GM23338 (cell line): ENCODE data around the gene LYST. TPM values are rescaled to one million over a fixed set of nuclear protein-coding genes. Genes with fewer than 3 reads are reported as not detected.

Experiments used
- ATAC-seq: fragments of 200-7000 bp; cut with Tn5 transposase; 3 replicates; pipeline ENCODE4 v1.9.1; 2020
- DNase-seq: peaks from one replicate; pipeline ENCODE4 v3.0.0-alpha.2; 2015; ENCODE audit warnings: low spot score
- H2AFZ ChIP-seq: fragments of 200-600 bp; sonication (generic); 2 replicates; pipeline ENCODE4 v1.8.0; 2016; ENCODE audit warnings: antibody characterized with exemption, mild to moderate bottlenecking, moderate library complexity
- H3F3A ChIP-seq: fragments of 200-600 bp; sonication (generic); replicated peaks from 2 replicates; pipeline ENCODE4 v1.8.0; 2017; ENCODE audit warnings: antibody characterized with exemption, mixed run types, low read depth
- H3K27ac ChIP-seq: fragments of 200-600 bp; sonication (generic); 2 replicates; pipeline ENCODE4 v1.6.1; 2016; ENCODE audit warnings: low read depth
- H3K27me3 ChIP-seq: fragments of 200-600 bp; sonication (generic); 2 replicates; pipeline ENCODE4 v1.8.0; 2016; ENCODE audit warnings: mild to moderate bottlenecking, mixed run types, moderate library complexity; ENCODE audit not compliant: insufficient read depth
- H3K36me3 ChIP-seq: fragments of 200-600 bp; sonication (generic); 2 replicates; pipeline ENCODE4 v1.8.0; 2016; ENCODE audit warnings: mild to moderate bottlenecking; ENCODE audit not compliant: insufficient read depth
- H3K4me1 ChIP-seq: fragments of 200-600 bp; sonication (generic); 2 replicates; pipeline ENCODE4 v1.8.0; 2016; ENCODE audit warnings: mild to moderate bottlenecking, moderate library complexity; ENCODE audit not compliant: insufficient read depth
- H3K4me2 ChIP-seq: fragments of 200-600 bp; sonication (generic); 2 replicates; pipeline ENCODE4 v1.7.1; 2017; ENCODE audit warnings: mixed run types
- H3K4me3 ChIP-seq: fragments of 200-600 bp; sonication (generic); 2 replicates; pipeline ENCODE4 v1.6.1; 2016; ENCODE audit warnings: mixed run types
- H3K79me2 ChIP-seq: fragments of 200-600 bp; sonication (generic); replicated peaks from 2 replicates; pipeline ENCODE4 v1.8.0; 2017; ENCODE audit warnings: mild to moderate bottlenecking; ENCODE audit not compliant: insufficient read depth
- H3K9me2 ChIP-seq: fragments of 200-600 bp; sonication (generic); 2 replicates; pipeline ENCODE4 v1.8.0; 2017; ENCODE audit not compliant: insufficient read depth
- H4K20me1 ChIP-seq: fragments of 200-600 bp; sonication (generic); replicated peaks from 2 replicates; pipeline ENCODE4 v1.8.0; 2017; ENCODE audit warnings: mild to moderate bottlenecking; ENCODE audit not compliant: insufficient read depth
- H3K27ac Mint-ChIP-seq: 2 replicates; pipeline ENCODE4 v1.8.0; 2020; ENCODE audit warnings: inconsistent platforms, mild to moderate bottlenecking, moderate library complexity, mixed read lengths
- H3K27me3 Mint-ChIP-seq: 3 replicates; pipeline ENCODE4 v1.8.0; 2022; ENCODE audit warnings: low read depth, mild to moderate bottlenecking, moderate library complexity, mixed read lengths, inconsistent platforms; ENCODE audit not compliant: insufficient read depth, poor library complexity
- H3K36me3 Mint-ChIP-seq: 3 replicates; pipeline ENCODE4 v1.8.0; 2021; ENCODE audit warnings: low read depth, mild to moderate bottlenecking, inconsistent platforms, moderate library complexity, mixed read lengths
- H3K4me1 Mint-ChIP-seq: 3 replicates; pipeline ENCODE4 v1.8.0; 2020; ENCODE audit warnings: mild to moderate bottlenecking, inconsistent platforms, mixed read lengths
- H3K4me3 Mint-ChIP-seq: 3 replicates; pipeline ENCODE4 v1.8.0; 2021; ENCODE audit warnings: moderate library complexity, mild to moderate bottlenecking, inconsistent platforms, mixed read lengths
- H3K9me3 Mint-ChIP-seq: 3 replicates; pipeline ENCODE4 v1.8.0; 2020; ENCODE audit warnings: moderate library complexity, mild to moderate bottlenecking, inconsistent platforms, mixed read lengths
- CREB1 ChIP-seq: fragments of 250-450 bp; sonication (Bioruptor Pico); IDR thresholded peaks from 2 replicates; pipeline ENCODE4 v1.5.0; 2020; ENCODE audit warnings: low read depth, mild to moderate bottlenecking, moderate library complexity
- EZH2 ChIP-seq: fragments of 200-600 bp; sonication (generic); IDR thresholded peaks from one replicate; pipeline ENCODE4 v1.8.0; 2017; ENCODE audit warnings: antibody characterized with exemption, mild to moderate bottlenecking, low read depth; ENCODE audit not compliant: unreplicated experiment
- EZH2phosphoT487 ChIP-seq: fragments of 200-600 bp; sonication (generic); IDR thresholded peaks from one replicate; pipeline ENCODE4 v1.8.1; 2018; ENCODE audit warnings: antibody characterized with exemption; ENCODE audit not compliant: unreplicated experiment
- JUNB ChIP-seq: IDR thresholded peaks from one replicate; pipeline ENCODE4 v1.6.1; 2016; ENCODE audit warnings: antibody characterized with exemption; ENCODE audit not compliant: unreplicated experiment
- NANOG ChIP-seq: IDR thresholded peaks from 2 replicates; pipeline ENCODE4 v1.6.1; 2016; ENCODE audit warnings: antibody characterized with exemption, borderline replicate concordance
- POLR2AphosphoS5 ChIP-seq: IDR thresholded peaks from 2 replicates; pipeline ENCODE4 v1.6.1; 2016; ENCODE audit warnings: antibody characterized with exemption, low read depth
- STAT1 ChIP-seq: IDR thresholded peaks from one replicate; pipeline ENCODE4 v1.6.1; 2016; ENCODE audit warnings: antibody characterized with exemption; ENCODE audit not compliant: unreplicated experiment
- ZNF114 ChIP-seq: fragments of 250-450 bp; sonication (Bioruptor Pico); IDR thresholded peaks from 2 replicates; pipeline ENCODE4 v1.5.0; 2020; ENCODE audit warnings: mild to moderate bottlenecking, moderate library complexity
- ZNF331 ChIP-seq: fragments of 250-450 bp; sonication (Bioruptor Pico); IDR thresholded peaks from 2 replicates; pipeline ENCODE4 v1.5.0; 2020; ENCODE audit warnings: low read depth, mild to moderate bottlenecking, moderate library complexity
- polyA plus RNA-seq: library from polyadenylated mRNA; unstranded; fragments of >200 nt; fragmentation: Nextera tagmentation; extraction: Ambion mirVana; gene quantifications from 2 replicates; pipeline ENCODE4 v1.2.1, GENCODE V29; 2016
- total RNA-seq: library from RNA; depleted of rRNA; stranded (reverse); fragments of >200 nt; shearing (Covaris generic); gene quantifications from 2 replicates; pipeline ENCODE4 v1.2.3, GENCODE V29; 2014
- TF ChIP-seq, protein P1 (sequence below): fragments of 250-450 bp; sonication (Bioruptor Pico); IDR thresholded peaks from 2 replicates; pipeline ENCODE4 v1.5.0; 2020; ENCODE audit warnings: mild to moderate bottlenecking, moderate library complexity
- TF ChIP-seq, protein P2 (sequence below): IDR thresholded peaks from one replicate; pipeline ENCODE4 v1.6.1; 2018; ENCODE audit warnings: antibody characterized with exemption; ENCODE audit not compliant: unreplicated experiment
- TF ChIP-seq, protein P3 (sequence below): IDR thresholded peaks from 2 replicates; pipeline ENCODE4 v1.6.1; 2016; ENCODE audit warnings: antibody characterized with exemption
- TF ChIP-seq, protein P4 (sequence below), 2 experiments: fragments of 200-600 bp in 1 of 2; sonication (generic) in 1 of 2; conservative IDR thresholded peaks; 2 replicates each; pipeline versions ENCODE4 v1.5.1 to v1.6.1; 2016 to 2017; ENCODE audit warnings: antibody characterized with exemption in 2 of 2, low read depth in 2 of 2, mild to moderate bottlenecking in 2 of 2, moderate library complexity in 1 of 2

LYST gene
- total and polyA plus RNA-seq, 2 experiments from 2014 or later: 0.21 to 1.0 TPM

DNA sequence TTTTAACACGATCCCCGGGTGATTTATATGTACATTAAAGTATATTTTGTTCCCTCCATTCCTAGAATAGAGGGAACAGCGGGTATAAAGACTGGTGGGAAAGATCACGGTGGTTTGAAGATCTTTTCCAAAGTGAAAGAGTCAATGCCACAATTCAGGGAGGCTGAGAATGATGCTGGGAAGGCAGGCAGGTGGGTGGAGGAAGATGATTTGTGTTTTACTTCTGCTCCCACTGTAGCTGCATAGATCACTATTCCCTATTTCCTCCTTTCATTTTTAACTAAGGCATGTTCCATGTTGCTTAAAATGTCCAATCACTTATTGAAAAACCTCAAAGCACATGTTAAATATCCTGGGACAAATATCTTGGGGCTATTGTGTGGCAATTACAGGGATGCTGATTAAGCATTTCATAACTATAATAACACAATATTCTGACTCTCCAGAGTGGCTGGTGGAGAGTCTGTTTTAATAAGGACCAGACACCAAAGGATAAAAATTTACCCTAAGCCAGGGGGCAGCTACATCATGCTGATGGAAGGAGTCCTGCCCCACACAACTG, 8.4 kb upstream of the LYST start:
- TF ChIP-seq, protein P1, sequence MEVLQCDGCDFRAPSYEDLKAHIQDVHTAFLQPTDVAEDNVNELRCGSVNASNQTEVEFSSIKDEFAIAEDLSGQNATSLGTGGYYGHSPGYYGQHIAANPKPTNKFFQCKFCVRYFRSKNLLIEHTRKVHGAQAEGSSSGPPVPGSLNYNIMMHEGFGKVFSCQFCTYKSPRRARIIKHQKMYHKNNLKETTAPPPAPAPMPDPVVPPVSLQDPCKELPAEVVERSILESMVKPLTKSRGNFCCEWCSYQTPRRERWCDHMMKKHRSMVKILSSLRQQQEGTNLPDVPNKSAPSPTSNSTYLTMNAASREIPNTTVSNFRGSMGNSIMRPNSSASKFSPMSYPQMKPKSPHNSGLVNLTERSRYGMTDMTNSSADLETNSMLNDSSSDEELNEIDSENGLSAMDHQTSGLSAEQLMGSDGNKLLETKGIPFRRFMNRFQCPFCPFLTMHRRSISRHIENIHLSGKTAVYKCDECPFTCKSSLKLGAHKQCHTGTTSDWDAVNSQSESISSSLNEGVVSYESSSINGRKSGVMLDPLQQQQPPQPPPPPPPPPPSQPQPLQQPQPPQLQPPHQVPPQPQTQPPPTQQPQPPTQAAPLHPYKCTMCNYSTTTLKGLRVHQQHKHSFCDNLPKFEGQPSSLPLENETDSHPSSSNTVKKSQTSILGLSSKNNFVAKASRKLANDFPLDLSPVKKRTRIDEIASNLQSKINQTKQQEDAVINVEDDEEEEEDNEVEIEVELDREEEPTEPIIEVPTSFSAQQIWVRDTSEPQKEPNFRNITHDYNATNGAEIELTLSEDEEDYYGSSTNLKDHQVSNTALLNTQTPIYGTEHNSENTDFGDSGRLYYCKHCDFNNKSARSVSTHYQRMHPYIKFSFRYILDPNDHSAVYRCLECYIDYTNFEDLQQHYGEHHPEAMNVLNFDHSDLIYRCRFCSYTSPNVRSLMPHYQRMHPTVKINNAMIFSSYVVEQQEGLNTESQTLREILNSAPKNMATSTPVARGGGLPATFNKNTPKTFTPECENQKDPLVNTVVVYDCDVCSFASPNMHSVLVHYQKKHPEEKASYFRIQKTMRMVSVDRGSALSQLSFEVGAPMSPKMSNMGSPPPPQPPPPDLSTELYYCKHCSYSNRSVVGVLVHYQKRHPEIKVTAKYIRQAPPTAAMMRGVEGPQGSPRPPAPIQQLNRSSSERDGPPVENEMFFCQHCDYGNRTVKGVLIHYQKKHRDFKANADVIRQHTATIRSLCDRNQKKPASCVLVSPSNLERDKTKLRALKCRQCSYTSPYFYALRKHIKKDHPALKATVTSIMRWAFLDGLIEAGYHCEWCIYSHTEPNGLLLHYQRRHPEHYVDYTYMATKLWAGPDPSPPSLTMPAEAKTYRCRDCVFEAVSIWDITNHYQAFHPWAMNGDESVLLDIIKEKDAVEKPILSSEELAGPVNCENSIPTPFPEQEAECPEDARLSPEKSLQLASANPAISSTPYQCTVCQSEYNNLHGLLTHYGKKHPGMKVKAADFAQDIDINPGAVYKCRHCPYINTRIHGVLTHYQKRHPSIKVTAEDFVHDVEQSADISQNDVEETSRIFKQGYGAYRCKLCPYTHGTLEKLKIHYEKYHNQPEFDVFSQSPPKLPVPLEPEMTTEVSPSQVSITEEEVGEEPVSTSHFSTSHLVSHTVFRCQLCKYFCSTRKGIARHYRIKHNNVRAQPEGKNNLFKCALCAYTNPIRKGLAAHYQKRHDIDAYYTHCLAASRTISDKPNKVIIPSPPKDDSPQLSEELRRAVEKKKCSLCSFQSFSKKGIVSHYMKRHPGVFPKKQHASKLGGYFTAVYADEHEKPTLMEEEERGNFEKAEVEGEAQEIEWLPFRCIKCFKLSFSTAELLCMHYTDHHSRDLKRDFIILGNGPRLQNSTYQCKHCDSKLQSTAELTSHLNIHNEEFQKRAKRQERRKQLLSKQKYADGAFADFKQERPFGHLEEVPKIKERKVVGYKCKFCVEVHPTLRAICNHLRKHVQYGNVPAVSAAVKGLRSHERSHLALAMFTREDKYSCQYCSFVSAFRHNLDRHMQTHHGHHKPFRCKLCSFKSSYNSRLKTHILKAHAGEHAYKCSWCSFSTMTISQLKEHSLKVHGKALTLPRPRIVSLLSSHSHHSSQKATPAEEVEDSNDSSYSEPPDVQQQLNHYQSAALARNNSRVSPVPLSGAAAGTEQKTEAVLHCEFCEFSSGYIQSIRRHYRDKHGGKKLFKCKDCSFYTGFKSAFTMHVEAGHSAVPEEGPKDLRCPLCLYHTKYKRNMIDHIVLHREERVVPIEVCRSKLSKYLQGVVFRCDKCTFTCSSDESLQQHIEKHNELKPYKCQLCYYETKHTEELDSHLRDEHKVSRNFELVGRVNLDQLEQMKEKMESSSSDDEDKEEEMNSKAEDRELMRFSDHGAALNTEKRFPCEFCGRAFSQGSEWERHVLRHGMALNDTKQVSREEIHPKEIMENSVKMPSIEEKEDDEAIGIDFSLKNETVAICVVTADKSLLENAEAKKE: no peak
- TF ChIP-seq EZH2 (no peak), STAT1 (no peak), POLR2AphosphoS5 (no peak), JUNB (no peak), ZNF114 (CRISPR knock-in tag) (no peak), CREB1 (CRISPR knock-in tag) (no peak), NANOG (no peak), ZNF331 (CRISPR knock-in tag) (no peak), EZH2phosphoT487 (no peak)
- TF ChIP-seq, protein P2, sequence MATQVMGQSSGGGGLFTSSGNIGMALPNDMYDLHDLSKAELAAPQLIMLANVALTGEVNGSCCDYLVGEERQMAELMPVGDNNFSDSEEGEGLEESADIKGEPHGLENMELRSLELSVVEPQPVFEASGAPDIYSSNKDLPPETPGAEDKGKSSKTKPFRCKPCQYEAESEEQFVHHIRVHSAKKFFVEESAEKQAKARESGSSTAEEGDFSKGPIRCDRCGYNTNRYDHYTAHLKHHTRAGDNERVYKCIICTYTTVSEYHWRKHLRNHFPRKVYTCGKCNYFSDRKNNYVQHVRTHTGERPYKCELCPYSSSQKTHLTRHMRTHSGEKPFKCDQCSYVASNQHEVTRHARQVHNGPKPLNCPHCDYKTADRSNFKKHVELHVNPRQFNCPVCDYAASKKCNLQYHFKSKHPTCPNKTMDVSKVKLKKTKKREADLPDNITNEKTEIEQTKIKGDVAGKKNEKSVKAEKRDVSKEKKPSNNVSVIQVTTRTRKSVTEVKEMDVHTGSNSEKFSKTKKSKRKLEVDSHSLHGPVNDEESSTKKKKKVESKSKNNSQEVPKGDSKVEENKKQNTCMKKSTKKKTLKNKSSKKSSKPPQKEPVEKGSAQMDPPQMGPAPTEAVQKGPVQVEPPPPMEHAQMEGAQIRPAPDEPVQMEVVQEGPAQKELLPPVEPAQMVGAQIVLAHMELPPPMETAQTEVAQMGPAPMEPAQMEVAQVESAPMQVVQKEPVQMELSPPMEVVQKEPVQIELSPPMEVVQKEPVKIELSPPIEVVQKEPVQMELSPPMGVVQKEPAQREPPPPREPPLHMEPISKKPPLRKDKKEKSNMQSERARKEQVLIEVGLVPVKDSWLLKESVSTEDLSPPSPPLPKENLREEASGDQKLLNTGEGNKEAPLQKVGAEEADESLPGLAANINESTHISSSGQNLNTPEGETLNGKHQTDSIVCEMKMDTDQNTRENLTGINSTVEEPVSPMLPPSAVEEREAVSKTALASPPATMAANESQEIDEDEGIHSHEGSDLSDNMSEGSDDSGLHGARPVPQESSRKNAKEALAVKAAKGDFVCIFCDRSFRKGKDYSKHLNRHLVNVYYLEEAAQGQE: no peak
- TF ChIP-seq, protein P3, sequence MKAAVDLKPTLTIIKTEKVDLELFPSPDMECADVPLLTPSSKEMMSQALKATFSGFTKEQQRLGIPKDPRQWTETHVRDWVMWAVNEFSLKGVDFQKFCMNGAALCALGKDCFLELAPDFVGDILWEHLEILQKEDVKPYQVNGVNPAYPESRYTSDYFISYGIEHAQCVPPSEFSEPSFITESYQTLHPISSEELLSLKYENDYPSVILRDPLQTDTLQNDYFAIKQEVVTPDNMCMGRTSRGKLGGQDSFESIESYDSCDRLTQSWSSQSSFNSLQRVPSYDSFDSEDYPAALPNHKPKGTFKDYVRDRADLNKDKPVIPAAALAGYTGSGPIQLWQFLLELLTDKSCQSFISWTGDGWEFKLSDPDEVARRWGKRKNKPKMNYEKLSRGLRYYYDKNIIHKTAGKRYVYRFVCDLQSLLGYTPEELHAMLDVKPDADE: no peak
- TF ChIP-seq, protein P4, sequence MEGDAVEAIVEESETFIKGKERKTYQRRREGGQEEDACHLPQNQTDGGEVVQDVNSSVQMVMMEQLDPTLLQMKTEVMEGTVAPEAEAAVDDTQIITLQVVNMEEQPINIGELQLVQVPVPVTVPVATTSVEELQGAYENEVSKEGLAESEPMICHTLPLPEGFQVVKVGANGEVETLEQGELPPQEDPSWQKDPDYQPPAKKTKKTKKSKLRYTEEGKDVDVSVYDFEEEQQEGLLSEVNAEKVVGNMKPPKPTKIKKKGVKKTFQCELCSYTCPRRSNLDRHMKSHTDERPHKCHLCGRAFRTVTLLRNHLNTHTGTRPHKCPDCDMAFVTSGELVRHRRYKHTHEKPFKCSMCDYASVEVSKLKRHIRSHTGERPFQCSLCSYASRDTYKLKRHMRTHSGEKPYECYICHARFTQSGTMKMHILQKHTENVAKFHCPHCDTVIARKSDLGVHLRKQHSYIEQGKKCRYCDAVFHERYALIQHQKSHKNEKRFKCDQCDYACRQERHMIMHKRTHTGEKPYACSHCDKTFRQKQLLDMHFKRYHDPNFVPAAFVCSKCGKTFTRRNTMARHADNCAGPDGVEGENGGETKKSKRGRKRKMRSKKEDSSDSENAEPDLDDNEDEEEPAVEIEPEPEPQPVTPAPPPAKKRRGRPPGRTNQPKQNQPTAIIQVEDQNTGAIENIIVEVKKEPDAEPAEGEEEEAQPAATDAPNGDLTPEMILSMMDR (conservative IDR thresholded peaks at IDR 0.05; ENCODE audit: low read depth in 2 of 2): no peak
- H3K9me2 ChIP-seq: no peaks in the 10 kb centered on the region
- H3K27ac Mint-ChIP-seq: no peak overlapping the region
- H3K27me3 Mint-ChIP-seq: peaks cover 2% of the 10 kb centered on the region
- H3K4me1 ChIP-seq: no peaks in the 10 kb centered on the region
- H3K36me3 Mint-ChIP-seq: no peaks in the 10 kb centered on the region
- H2AFZ ChIP-seq: no peak overlapping the region
- H3K4me3 ChIP-seq: no peak overlapping the region
- no peaks in the 10 kb centered on the region for H4K20me1 ChIP-seq
- H3K4me2 ChIP-seq: no peak overlapping the region
- no peaks in the 10 kb centered on the region for H3K9me3 Mint-ChIP-seq
- H3K4me3 Mint-ChIP-seq: no peak overlapping the region
- H3K36me3 ChIP-seq: no peaks in the 10 kb centered on the region
- H3K79me2 ChIP-seq: no peaks in the 10 kb centered on the region
- no peaks in the 10 kb centered on the region for H3F3A ChIP-seq
- H3K27ac ChIP-seq: no peak overlapping the region
- H3K27me3 ChIP-seq: no peaks in the 10 kb centered on the region
- ATAC-seq (no peak), DNase-seq (no peak)
- no peaks in the 10 kb centered on the region for H3K4me1 Mint-ChIP-seq
